Measurements from ENCODE around the gene VPS26C. TPM values are rescaled to one million over a fixed set of nuclear protein-coding genes. Genes with fewer than 3 reads are reported as not detected.
"Not testable (repeated sequence)": the region's sequence is repeated elsewhere in the genome, so short reads cannot be mapped to it uniquely, and the experiment has no call there.

Gene VPS26C
- 10 to 100 TPM; 30.2 to 47.9 (median 41.8) TPM for polyA plus RNA-seq (ENCODE audit: insufficient read length in 4 of 4)

GRCh38 chr21:37267269-37268185 is at the start of gene VPS26C:
TSS of gene VPS26C (minus strand) at chr21:37267334. CDS start at chr21:37267294, 40 bp downstream.
- peak; percentile 95 to 98 (median 98) for DNase-seq (ENCODE audit: low read depth in 4 of 4, low spot score in 3 of 4)

GRCh38 chr21:37316072-37316471 is 48.9 kb upstream of the VPS26C start:
- DNase-seq (ENCODE audit: low read depth in 4 of 4, low spot score in 3 of 4): not testable (repeated sequence)

- DNase-seq (ENCODE audit: low read depth in 4 of 4, low spot score in 3 of 4): no peak
These were observed 33.1 kb upstream of the VPS26C start for GRCh38 chr21:37300114-37300751.

DNA sequence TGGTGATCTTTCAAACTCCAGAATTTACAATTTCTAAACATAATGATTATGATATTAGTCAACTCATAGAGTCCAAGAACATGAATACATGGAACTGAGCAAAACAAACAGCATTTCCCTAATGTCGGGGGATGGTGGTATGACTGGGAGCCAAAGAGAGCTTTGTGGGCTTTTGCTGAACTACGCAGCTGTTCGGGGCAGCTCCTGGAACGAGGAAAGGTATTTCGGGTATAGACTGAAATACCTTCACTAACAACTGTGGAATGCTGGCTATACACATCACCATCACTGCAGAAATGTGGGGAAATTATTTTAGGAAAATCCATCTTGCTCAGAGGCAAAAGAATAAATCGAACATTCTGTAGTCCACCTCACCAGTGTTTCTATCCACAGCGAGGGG is 30.2 kb upstream of the VPS26C start:
- no peak for DNase-seq (ENCODE audit: low read depth in 4 of 4, low spot score in 3 of 4)

DNA sequence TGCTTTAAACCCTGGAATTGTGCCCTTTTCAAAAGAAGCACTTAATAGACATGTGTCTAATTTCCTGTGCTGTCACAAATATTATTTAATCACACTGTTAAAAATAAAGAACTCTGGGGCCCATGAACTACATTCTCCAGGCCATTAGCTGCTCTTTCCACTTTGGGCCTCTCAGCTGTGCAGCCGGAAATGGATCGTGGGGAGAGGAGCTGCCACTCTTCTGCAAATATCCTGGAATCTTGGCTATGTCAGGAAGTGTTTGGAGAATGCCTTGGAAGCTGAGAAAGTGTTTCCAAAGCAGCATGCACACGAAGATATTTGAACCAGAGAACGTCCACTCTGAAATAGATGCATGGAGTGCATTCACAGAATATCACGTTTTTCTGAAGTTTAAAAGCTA is 27.5 kb upstream of the VPS26C start:
- DNase-seq (ENCODE audit: low read depth in 4 of 4, low spot score in 3 of 4): no peak

- DNase-seq (ENCODE audit: low read depth in 4 of 4, low spot score in 3 of 4): no peak
These were observed 25.8 kb upstream of the VPS26C start for GRCh38 chr21:37292941-37293340.

- no peak for DNase-seq (ENCODE audit: low read depth in 4 of 4, low spot score in 3 of 4)
These were observed 24.9 kb upstream of the VPS26C start for GRCh38 chr21:37292041-37292440.

GRCh38 chr21:37283191-37283710 is 16.1 kb upstream of the VPS26C start:
- DNase-seq (ENCODE audit: low read depth in 4 of 4, low spot score in 3 of 4): not testable (repeated sequence)

DNA sequence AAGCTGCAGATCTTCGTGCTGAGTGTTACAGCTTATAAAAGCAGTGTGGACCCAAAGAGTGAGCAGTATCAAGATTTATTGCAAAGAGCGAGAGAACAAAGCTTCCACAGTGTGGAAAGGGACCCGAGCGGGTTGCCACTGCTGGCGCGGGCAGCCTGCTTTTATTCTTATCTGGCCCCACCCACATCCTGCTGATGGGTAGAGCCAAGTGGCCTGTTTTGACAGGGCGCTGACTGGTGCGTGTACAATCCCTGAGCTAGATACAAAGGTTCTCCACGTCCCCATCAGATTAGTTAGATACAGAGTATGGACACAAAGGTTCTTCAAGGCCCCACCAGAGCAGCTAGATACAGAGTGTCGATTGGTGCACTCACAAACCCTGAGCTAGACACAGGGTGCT is 15.5 kb upstream of the VPS26C start:
- DNase-seq (ENCODE audit: low read depth in 4 of 4, low spot score in 3 of 4): not testable (repeated sequence)

DNA sequence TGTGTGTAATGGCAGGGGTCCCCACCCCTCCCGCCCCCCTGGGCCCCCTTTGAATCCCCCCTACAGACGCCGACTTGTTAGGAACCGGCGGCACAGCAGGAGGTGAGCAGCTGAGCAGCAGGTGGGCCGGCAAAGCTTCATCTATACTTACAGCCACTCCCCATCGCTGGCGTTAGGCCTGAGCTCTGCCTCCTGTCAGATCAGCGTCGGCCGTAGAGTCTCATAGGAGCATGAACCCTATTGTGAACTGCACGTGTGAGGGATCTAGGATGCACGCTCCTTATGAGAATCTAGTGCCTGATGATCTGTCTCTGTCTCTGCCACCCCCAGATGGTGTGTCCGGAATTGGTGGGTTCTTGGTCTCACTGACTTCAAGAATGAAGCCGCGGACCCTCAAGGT is 14.9 kb upstream of the VPS26C start:
- no peak for DNase-seq (ENCODE audit: low read depth in 4 of 4, low spot score in 3 of 4)

GRCh38 chr21:37281579-37281978 is 14.4 kb upstream of the VPS26C start:
- no peak for DNase-seq (ENCODE audit: low read depth in 4 of 4, low spot score in 3 of 4)

GRCh38 chr21:37279271-37279670 is 12.1 kb upstream of the VPS26C start:
- DNase-seq (ENCODE audit: low read depth in 4 of 4, low spot score in 3 of 4): not testable (repeated sequence)

- no peak for DNase-seq (ENCODE audit: low read depth in 4 of 4, low spot score in 3 of 4)
These were observed 11.1 kb upstream of the VPS26C start for GRCh38 chr21:37278199-37278598.

DNA sequence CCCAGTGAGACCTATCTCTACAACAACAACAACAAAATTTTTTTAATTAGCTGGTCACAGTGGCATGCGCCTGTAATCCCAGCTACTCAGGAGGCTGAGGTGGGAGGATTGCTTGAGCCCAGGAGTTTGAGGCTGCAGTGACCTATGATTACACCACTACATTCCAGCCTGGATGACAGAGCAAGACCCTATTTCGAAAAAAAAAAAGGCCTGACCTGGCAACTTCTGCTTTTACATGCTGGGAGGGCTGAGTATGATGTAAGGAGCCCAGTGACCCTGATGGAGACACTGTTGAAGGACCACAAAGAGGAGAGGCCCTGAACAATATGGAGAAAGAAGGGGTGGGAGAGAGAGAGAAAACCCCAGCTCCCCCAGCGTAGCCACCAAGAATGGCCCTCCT is 9.2 kb upstream of the VPS26C start:
- no peak for DNase-seq (ENCODE audit: low read depth in 4 of 4, low spot score in 3 of 4)

DNA sequence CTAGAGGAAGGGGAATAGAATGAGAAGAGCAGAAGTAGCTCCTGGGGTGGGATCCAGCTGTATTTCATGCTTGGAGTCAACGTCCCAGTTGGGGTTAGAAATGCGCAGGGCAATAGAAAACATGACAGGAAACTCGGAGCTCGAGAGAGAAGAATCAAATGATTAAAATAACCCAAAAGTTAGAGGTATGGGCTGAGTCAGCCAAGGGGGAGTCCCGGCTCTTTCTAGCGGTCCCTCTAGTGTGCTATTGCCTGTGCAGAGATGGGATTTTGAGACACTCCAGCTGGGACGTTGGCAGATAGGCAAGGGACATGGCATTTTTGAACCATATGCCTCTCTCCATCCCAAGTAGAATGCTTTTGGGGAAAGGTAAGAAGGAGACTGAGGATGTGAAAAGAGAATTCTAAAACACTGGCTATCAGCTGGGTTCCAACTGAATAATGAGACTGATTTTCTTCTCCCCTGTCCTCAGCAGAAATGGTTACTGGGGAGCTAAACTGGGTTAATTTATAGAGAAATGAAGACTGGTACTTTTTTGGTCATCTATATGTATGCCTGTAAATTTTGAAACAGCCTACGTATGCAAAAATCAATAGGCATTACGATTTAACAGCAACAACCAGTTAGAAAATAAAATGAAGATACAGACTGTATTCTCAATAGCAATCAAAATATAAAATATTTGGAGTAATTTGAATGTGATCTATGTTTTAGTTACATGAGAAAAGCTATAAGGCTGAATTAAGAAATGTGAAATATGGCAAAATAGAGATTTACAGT is 7.0 kb upstream of the VPS26C start:
- no peak for DNase-seq (ENCODE audit: low read depth in 4 of 4, low spot score in 3 of 4)

- DNase-seq (ENCODE audit: low read depth in 4 of 4, low spot score in 3 of 4): no peak
These were observed 6.3 kb upstream of the VPS26C start for GRCh38 chr21:37273440-37273839.

DNA sequence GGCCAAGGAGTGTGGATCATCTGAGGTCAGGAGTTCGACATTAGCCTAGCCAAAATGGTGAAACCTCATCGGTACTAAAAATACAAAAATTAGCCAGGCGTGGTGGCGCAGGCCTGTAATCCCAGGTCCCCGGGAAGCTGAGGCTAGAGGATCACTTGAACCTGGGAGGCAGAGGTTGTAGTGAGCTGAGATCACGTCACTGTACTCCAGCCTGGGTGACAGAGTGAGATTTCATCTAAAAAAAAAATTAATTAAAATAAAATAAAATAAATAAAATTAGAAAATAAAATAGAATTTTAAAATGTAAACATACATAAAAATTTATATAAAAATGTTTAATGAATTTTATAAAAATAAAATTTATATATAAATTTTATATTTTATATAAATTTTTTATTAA is 5.8 kb upstream of the VPS26C start:
- no peak for DNase-seq (ENCODE audit: low read depth in 4 of 4, low spot score in 3 of 4)

DNA sequence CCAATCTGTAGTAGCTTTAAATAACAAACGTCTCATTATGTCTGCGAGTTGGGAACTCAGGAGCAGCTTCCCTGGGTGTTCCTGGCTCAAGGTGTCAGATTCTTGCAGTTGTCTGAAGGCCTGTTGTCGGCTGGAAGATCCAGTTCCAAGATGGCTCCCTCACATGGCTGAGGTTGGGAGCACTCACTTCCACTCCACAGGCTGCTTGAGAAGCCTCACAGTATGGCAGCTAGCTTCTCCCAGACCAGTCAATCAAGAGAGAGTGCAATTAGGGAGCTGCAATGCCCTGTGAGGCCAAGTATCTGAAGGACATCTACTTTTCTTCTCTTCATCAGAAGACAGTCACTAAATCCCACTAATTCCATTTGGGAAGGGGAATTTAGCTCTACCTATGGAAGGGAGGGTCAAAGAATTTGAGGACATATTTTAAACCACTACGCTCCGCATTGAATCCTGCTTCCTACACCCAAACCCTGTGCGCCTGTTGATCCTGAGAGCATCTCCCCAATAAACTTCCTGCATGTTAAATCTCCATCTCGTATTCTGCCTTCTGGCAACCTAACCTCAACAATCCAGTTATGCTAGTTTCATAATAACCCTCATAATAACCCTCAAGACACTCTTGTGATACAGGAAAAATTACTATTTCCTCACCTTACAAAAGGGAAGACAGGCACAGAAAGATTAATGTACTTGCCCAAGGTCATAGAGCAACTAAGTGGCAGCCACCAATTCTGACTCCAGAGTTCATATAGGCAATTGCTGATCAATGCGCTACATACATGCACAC is 3.6 kb upstream of the VPS26C start:
- no peak for DNase-seq (ENCODE audit: low read depth in 4 of 4, low spot score in 3 of 4)

GRCh38 chr21:37269481-37269880 is 2.3 kb upstream of the VPS26C start:
- no peak for DNase-seq (ENCODE audit: low read depth in 4 of 4, low spot score in 3 of 4)

GRCh38 chr21:37268186-37268503 is 1.0 kb upstream of the VPS26C start:
- DNase-seq (ENCODE audit: low read depth in 4 of 4, low spot score in 3 of 4): no peak
